H1 (cell line): Measurements from ENCODE around the gene LKAAEAR1. TPM values are rescaled to one million over a fixed set of nuclear protein-coding genes. Genes with fewer than 3 reads are reported as not detected.

Experiments
- CBX8 ChIP-seq: fragments of 300-800, 300-1000 bp; sonication (generic); IDR thresholded peaks from 2 replicates; pipeline ENCODE4 v1.7.1; 2016; ENCODE audit warnings: low read depth, low read length, borderline replicate concordance
- CEBPB ChIP-seq: IDR thresholded peaks from 2 replicates; pipeline ENCODE4 v1.6.1; 2012; ENCODE audit warnings: low read depth, low read length
- CHD7 ChIP-seq: fragments of 300-600 bp; sonication (generic); IDR thresholded peaks from 2 replicates; pipeline ENCODE4 v1.7.1; 2012; ENCODE audit warnings: low read length, moderate library complexity, mild to moderate bottlenecking, inconsistent platforms; ENCODE audit not compliant: insufficient replicate concordance
- FOSL1 ChIP-seq: IDR thresholded peaks from 2 replicates; pipeline ENCODE4 v1.6.1; 2011; ENCODE audit warnings: mild to moderate bottlenecking, low read depth, low read length, moderate library complexity; ENCODE audit not compliant: insufficient read depth
- GTF2F1 ChIP-seq: IDR thresholded peaks from 2 replicates; pipeline ENCODE4 v1.6.1; 2012; ENCODE audit warnings: low read depth, low read length, improper control_type of control experiment, borderline replicate concordance
- POU5F1 ChIP-seq: IDR thresholded peaks from 2 replicates; pipeline ENCODE4 v1.6.1; 2011; ENCODE audit warnings: low read depth, mild to moderate bottlenecking, low read length, moderate library complexity
- RAD21 ChIP-seq, 2 experiments: IDR thresholded peaks in 1 of 2; conservative IDR thresholded peaks in 1 of 2; 2 replicates each; pipeline ENCODE4 v1.6.1; 2011; ENCODE audit warnings: low read depth in 2 of 2, low read length in 2 of 2, improper control_type of control experiment in 1 of 2, inconsistent platforms in 1 of 2, mild to moderate bottlenecking in 1 of 2, moderate library complexity in 1 of 2
- RBBP5 ChIP-seq: IDR thresholded peaks from 2 replicates; pipeline ENCODE4 v1.7.1; 2012; ENCODE audit warnings: low read depth, mild to moderate bottlenecking, inconsistent platforms, low read length, moderate library complexity, borderline replicate concordance
- SIRT6 ChIP-seq: IDR thresholded peaks from one replicate; pipeline ENCODE4 v1.7.1; 2012; ENCODE audit warnings: low read length, inconsistent platforms
- SRF ChIP-seq: IDR thresholded peaks from 2 replicates; pipeline ENCODE4 v1.6.1; 2011; ENCODE audit warnings: mild to moderate bottlenecking, low read depth, low read length, moderate library complexity
- YY1 ChIP-seq: IDR thresholded peaks from 2 replicates; pipeline ENCODE4 v1.6.1; 2011; ENCODE audit warnings: low read depth, mild to moderate bottlenecking, low read length
- polyA plus RNA-seq, 7 experiments: library from polyadenylated mRNA; depleted of rRNA in 3 of 7; stranded (reverse) in 5 of 7; unstranded in 2 of 7; fragments of >200 nt in 5 of 7; fragments of 200-250 nt in 2 of 7; gene quantifications; 1 replicate in 5 of 7; 2 replicates in 1 of 7; 4 replicates in 1 of 7; pipeline versions ENCODE4 v1.2.1 to v1.2.3, GENCODE V29; 2011 to 2013; ENCODE audit warnings: missing spikeins in 2 of 7, mixed read lengths in 2 of 7
- total RNA-seq: library from RNA; stranded (reverse); fragmentation: NEBNext Ultra II Directional; extraction: Animal tissue kit (Norgen Biotek cat#: 25700); gene quantifications from 2 replicates; pipeline ENCODE4 v1.2.1, GENCODE V29; 2021

Gene LKAAEAR1
- total and polyA plus RNA-seq, 2 of the 8 experiments (the other 6 are each of a cell fraction or from before 2014, with no cell fraction given), result 0.41 to 0.53 TPM

GRCh38 chr20:64048402-64049044 lies 35.7 kb downstream of the LKAAEAR1 start (continued):
- no peak for TF ChIP-seq FOSL1
- TF ChIP-seq CBX8, result no peak
- no peak for TF ChIP-seq SIRT6
- no peak for TF ChIP-seq CHD7
- no peak for TF ChIP-seq CEBPB
- no peak for TF ChIP-seq POU5F1
- TF ChIP-seq GTF2F1, result no peak
- no peak for TF ChIP-seq SRF
- TF ChIP-seq YY1, result no peak
- TF ChIP-seq RAD21 (IDR thresholded peaks at IDR 0.05 in 1 of 2, conservative IDR thresholded peaks at IDR 0.05 in 1 of 2; ENCODE audit: low read depth in 2 of 2, low read length in 2 of 2), result no peak
- TF ChIP-seq RBBP5, result no peak
